ENCODE measurements around the gene ROR1. TPM values are rescaled to one million over a fixed set of nuclear protein-coding genes. Genes with fewer than 3 reads are reported as not detected.

The ROR1 gene
- total and polyA plus RNA-seq, 10 of the 15 experiments (the other 5 are each of a cell fraction or from before 2014, with no cell fraction given): 0.02 to 0.08 (median 0.05) TPM; not detected in 6

DNA sequence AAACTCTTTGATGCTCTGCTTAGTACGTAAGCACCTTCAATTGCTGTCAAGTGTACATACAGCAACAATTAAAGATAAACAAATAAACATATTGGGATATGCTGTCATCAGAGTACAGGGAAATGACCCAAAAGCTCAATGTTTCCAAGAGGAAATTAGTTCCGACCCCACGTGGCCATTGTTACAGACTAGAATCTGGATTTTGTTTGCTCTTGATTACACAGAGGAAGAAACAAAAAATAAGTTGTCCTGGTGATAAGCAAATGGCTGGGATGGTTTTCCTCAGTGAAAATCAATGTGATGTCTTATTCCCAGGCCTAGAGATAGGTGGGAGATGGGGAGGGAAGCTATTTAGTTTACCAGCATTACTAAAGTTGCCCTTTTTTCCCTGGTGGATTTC lies 316.6 kb downstream of the ROR1 start (continued):
- TF ChIP-seq REST (IDR thresholded peaks at IDR 0.05; ENCODE audit: low read depth, low read length): no peak
- no peak for TF ChIP-seq ZNF687 (IDR thresholded peaks at IDR 0.05)

DNA sequence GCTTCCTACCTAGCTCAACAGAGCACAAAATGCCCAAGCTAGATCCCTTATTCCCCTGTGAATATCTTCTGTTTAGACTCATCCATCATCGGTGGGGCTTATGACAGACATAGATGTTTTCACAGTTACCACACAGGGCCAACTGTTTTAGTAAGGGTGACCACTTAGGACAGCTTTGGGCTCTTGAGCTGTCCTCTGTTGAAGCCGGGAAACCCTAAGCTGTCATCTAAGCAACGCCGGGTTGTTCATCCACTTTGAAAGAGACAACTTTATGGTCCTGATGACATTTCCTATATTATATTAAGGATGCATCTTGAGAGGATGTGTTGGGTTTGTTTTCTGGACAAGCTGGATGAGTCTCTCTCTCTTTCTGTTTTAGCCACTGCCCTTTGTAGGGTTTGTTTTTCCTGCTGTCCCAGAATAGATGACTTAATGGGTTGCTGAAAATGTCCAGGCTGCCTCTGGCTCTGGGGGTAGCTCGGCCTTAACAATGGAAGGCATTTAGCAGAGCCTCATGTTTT lies 319.1 kb downstream of the ROR1 start:
- in situ Hi-C loops (cut with MboI): no loop called here
- H3K27me3 ChIP-seq (replicated peaks in 1 of 2; ENCODE audit: control insufficient read depth in 2 of 2, insufficient read depth in 2 of 2, low read length in 1 of 2): no peaks in the 10 kb centered on the region
- ATAC-seq (no peak), FAIRE-seq (no peak), DNase-seq (ENCODE audit: low read depth, low spot score) (no peak)
- H3K79me2 ChIP-seq (ENCODE audit: control insufficient read depth, insufficient read depth, low read length): no peaks in the 10 kb centered on the region
- no peaks in the 10 kb centered on the region for H3K9me3 ChIP-seq (replicated peaks; ENCODE audit: control insufficient read depth, insufficient read depth, low read length)
- ChIA-PET RAD21 (ENCODE audit: unreplicated experiment) (no interaction called here), POLR2A (no interaction called here), SMC1A (ENCODE audit: uncharacterized antibody, unreplicated experiment) (no interaction called here), CTCF (no interaction called here)
- no peaks in the 10 kb centered on the region for H4K20me1 ChIP-seq (ENCODE audit: control insufficient read depth, insufficient read depth)
- WGBS (ENCODE audit: insufficient coverage, insufficient replicate concordance, low lambda C conversion rate, missing lambda C conversion rate): 42% methylated on average over 5 of the region's 5 CpGs
- H3K36me3 ChIP-seq (ENCODE audit: control insufficient read depth in 2 of 2, insufficient read depth in 2 of 2, low read length in 1 of 2): no peaks in the 10 kb centered on the region
- no peak overlapping the region for H3K4me3 ChIP-seq
- H3K4me2 ChIP-seq (ENCODE audit: control insufficient read depth, insufficient read depth): no peak overlapping the region
- no TSS peak for BruUV-seq (replicated peaks)
- H3K4me1 ChIP-seq (ENCODE audit: control insufficient read depth, insufficient read depth, low read length): no peaks in the 10 kb centered on the region
- H3K9ac ChIP-seq (ENCODE audit: control insufficient read depth, insufficient read depth, low read length): no peak overlapping the region
- H3K27ac ChIP-seq (ENCODE audit: control insufficient read depth, insufficient read depth): no peak overlapping the region
- no peak overlapping the region for H2AFZ ChIP-seq (ENCODE audit: control insufficient read depth, low read depth, low read length)
- intact Hi-C loops (cut with micrococcal nuclease; ENCODE audit: unreplicated experiment): no loop called here
- no peak for TF ChIP-seq RAD21 (IDR thresholded peaks at IDR 0.05; ENCODE audit: insufficient read depth, low read depth, low read length)
- TF ChIP-seq GABPA (IDR thresholded peaks at IDR 0.05; ENCODE audit: low read depth): no peak
- no peak for TF ChIP-seq YBX1 (IDR thresholded peaks at IDR 0.05)
- no peak for TF ChIP-seq ZNF592 (IDR thresholded peaks at IDR 0.05)
- TF ChIP-seq JUND (IDR thresholded peaks at IDR 0.05; ENCODE audit: low read depth, low read length): no peak
- TF ChIP-seq, protein P1, sequence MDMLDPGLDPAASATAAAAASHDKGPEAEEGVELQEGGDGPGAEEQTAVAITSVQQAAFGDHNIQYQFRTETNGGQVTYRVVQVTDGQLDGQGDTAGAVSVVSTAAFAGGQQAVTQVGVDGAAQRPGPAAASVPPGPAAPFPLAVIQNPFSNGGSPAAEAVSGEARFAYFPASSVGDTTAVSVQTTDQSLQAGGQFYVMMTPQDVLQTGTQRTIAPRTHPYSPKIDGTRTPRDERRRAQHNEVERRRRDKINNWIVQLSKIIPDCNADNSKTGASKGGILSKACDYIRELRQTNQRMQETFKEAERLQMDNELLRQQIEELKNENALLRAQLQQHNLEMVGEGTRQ (IDR thresholded peaks at IDR 0.05; ENCODE audit: borderline replicate concordance, low read depth, low read length): no peak
- TF ChIP-seq SP1 (IDR thresholded peaks at IDR 0.05; ENCODE audit: low read depth, low read length): no peak
- no peak for TF ChIP-seq RFX5 (IDR thresholded peaks at IDR 0.05; ENCODE audit: low read depth, low read length)
